K562 (cell line): ENCODE data around the gene DZIP1. TPM values are rescaled to one million over a fixed set of nuclear protein-coding genes. Genes with fewer than 3 reads are reported as not detected.

Experiments used
- ESRRB ChIP-seq: fragments of 250-450 bp; sonication (Bioruptor Pico); IDR thresholded peaks from 2 replicates; pipeline ENCODE4 v1.5.0; 2020; ENCODE audit warnings: mild to moderate bottlenecking, moderate library complexity, borderline replicate concordance
- FOXA1 ChIP-seq: fragments of 450-650 bp; IDR thresholded peaks from 2 replicates; pipeline ENCODE4 v1.6.1; 2016; ENCODE audit warnings: mild to moderate bottlenecking, borderline replicate concordance
- FOXJ2 ChIP-seq: fragments of 200-800 bp; sonication (Bioruptor generic); IDR thresholded peaks from 2 replicates; pipeline ENCODE4 v1.6.1; 2016; ENCODE audit warnings: missing genetic modification characterization, missing compliant biosample characterization
- KDM2B ChIP-seq: fragments of 250-450 bp; sonication (Bioruptor Pico); IDR thresholded peaks from 2 replicates; pipeline ENCODE4 v1.8.0; 2021; ENCODE audit warnings: mild to moderate bottlenecking, moderate library complexity
- MLLT1 ChIP-seq, 2 experiments: fragments of 450-650 bp; IDR thresholded peaks; 2 replicates each; pipeline ENCODE4 v1.6.1; 2016
- NCOA1 ChIP-seq: fragments of 450-650 bp; IDR thresholded peaks from 2 replicates; pipeline ENCODE4 v1.6.1; 2016; ENCODE audit warnings: low read depth
- PYGO2 ChIP-seq: fragments of 450-650 bp; IDR thresholded peaks from 2 replicates; pipeline ENCODE4 v1.6.1; 2016; ENCODE audit warnings: mild to moderate bottlenecking, missing genetic modification characterization, moderate library complexity, missing compliant biosample characterization
- SLC30A9 ChIP-seq: fragments of 250-450 bp; sonication (Bioruptor Pico); IDR thresholded peaks from 2 replicates; pipeline ENCODE4 v1.8.0; 2022; ENCODE audit warnings: mild to moderate bottlenecking, moderate library complexity
- STAG1 ChIP-seq: sonication (generic); formaldehyde crosslinking; IDR thresholded peaks from 2 replicates; pipeline ENCODE4 v1.5.0; 2020; ENCODE audit warnings: missing genetic modification reagents, borderline replicate concordance
- TAF7 ChIP-seq: fragments of 450-650 bp; IDR thresholded peaks from 2 replicates; pipeline ENCODE4 v1.6.1; 2016; ENCODE audit warnings: missing genetic modification characterization, missing compliant biosample characterization
- TAL1 ChIP-seq: fragments of 450-650 bp; IDR thresholded peaks from 2 replicates; pipeline ENCODE4 v1.6.1; 2016; ENCODE audit warnings: mild to moderate bottlenecking
- ZNF12 ChIP-seq: sonication (generic); formaldehyde crosslinking; IDR thresholded peaks from 2 replicates; pipeline ENCODE4 v1.4.0; 2020; ENCODE audit warnings: mild to moderate bottlenecking, missing genetic modification reagents
- ZNF699 ChIP-seq: fragments of 250-450 bp; sonication (Bioruptor Pico); IDR thresholded peaks from 2 replicates; pipeline ENCODE4 v1.8.0; 2021; ENCODE audit warnings: mild to moderate bottlenecking, moderate library complexity; ENCODE audit not compliant: insufficient replicate concordance
- ZNF75A ChIP-seq: fragments of 450-650 bp; formaldehyde crosslinking; IDR thresholded peaks from 2 replicates; pipeline ENCODE4 v1.4.0; 2020; ENCODE audit warnings: mild to moderate bottlenecking
- ZNF778 ChIP-seq: fragments of 450-650 bp; formaldehyde crosslinking; IDR thresholded peaks from 2 replicates; pipeline ENCODE4 v1.4.0; 2020; ENCODE audit warnings: mild to moderate bottlenecking, moderate library complexity
- polyA plus RNA-seq, 8 experiments: library from polyadenylated mRNA; depleted of rRNA in 4 of 8; stranded (reverse) in 5 of 8; unstranded in 3 of 8; fragments of >200 nt; fragmentation: Nextera tagmentation in 2 of 8; fragmentation: Illumina TruSeq in 1 of 8; extraction: Ambion mirVana in 2 of 8; extraction: Trizol in 1 of 8; gene quantifications; 2 replicates each; pipeline versions ENCODE4 v1.2.1 to v1.2.3, GENCODE V29; 2011 to 2014; ENCODE audit warnings: inconsistent platforms in 1 of 8, missing spikeins in 1 of 8
- total RNA-seq, 7 experiments: library from RNA; depleted of rRNA in 6 of 7; stranded (reverse); fragments of >200 nt in 6 of 7; fragmentation: Illumina TruSeq in 2 of 7; extraction: Trizol in 2 of 7; gene quantifications; 2 replicates each; pipeline versions ENCODE4 v1.2.1 to v1.2.3, GENCODE V29; 2011 to 2021; ENCODE audit warnings: low replicate concordance in 1 of 7
- TF ChIP-seq, protein P1 (sequence below), 2 experiments: fragments of 450-650 bp in 1 of 2; sonication (generic) in 1 of 2; formaldehyde crosslinking; conservative IDR thresholded peaks; 2 replicates each; pipeline versions ENCODE4 v1.4.0 to v1.8.1; 2020 to 2022; ENCODE audit warnings: mild to moderate bottlenecking in 1 of 2, missing genetic modification reagents in 1 of 2
- TF ChIP-seq, protein P2 (sequence below): fragments of 250-450 bp; sonication (Bioruptor Pico); IDR thresholded peaks from 2 replicates; pipeline ENCODE4 v1.4.0; 2020; ENCODE audit warnings: mild to moderate bottlenecking, moderate library complexity, borderline replicate concordance
- TF ChIP-seq, protein P3 (sequence below): sonication (generic); formaldehyde crosslinking; IDR thresholded peaks from 2 replicates; pipeline ENCODE4 v1.8.1; 2023; ENCODE audit warnings: mild to moderate bottlenecking, missing genetic modification reagents

Gene DZIP1
- total and polyA plus RNA-seq, 9 of the 15 experiments (the other 6 are each of a cell fraction or from before 2014, with no cell fraction given): 0.07 TPM; not detected in 8

- TF ChIP-seq ESRRB: no peak
- TF ChIP-seq KDM2B (CRISPR knock-in tag): no peak
- no peak for TF ChIP-seq STAG1 (CRISPR knock-in tag)
- no peak for TF ChIP-seq FOXJ2 (tag)
- TF ChIP-seq ZNF12 (CRISPR knock-in tag): no peak
- TF ChIP-seq, protein P1, sequence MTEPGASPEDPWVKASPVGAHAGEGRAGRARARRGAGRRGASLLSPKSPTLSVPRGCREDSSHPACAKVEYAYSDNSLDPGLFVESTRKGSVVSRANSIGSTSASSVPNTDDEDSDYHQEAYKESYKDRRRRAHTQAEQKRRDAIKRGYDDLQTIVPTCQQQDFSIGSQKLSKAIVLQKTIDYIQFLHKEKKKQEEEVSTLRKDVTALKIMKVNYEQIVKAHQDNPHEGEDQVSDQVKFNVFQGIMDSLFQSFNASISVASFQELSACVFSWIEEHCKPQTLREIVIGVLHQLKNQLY (CRISPR knock-in tag; conservative IDR thresholded peaks at IDR 0.05): no peak
- TF ChIP-seq TAF7 (tag): 0 out of 2 replicates have a peak, but pooled peaks have one; percentile 23
- no peak for TF ChIP-seq ZNF699 (CRISPR knock-in tag)
- no peak for TF ChIP-seq ZNF75A (CRISPR knock-in tag)
- no peak for TF ChIP-seq SLC30A9 (CRISPR knock-in tag)
- TF ChIP-seq ZNF778 (CRISPR knock-in tag): no peak
- TF ChIP-seq TAL1: no peak
- TF ChIP-seq PYGO2 (tag): no peak
- TF ChIP-seq NCOA1: no peak
- TF ChIP-seq MLLT1 (IDR thresholded peaks at IDR 0.05): no peak; a peak in 1 of 4 replicates
- TF ChIP-seq FOXA1: no peak
- TF ChIP-seq, protein P2, sequence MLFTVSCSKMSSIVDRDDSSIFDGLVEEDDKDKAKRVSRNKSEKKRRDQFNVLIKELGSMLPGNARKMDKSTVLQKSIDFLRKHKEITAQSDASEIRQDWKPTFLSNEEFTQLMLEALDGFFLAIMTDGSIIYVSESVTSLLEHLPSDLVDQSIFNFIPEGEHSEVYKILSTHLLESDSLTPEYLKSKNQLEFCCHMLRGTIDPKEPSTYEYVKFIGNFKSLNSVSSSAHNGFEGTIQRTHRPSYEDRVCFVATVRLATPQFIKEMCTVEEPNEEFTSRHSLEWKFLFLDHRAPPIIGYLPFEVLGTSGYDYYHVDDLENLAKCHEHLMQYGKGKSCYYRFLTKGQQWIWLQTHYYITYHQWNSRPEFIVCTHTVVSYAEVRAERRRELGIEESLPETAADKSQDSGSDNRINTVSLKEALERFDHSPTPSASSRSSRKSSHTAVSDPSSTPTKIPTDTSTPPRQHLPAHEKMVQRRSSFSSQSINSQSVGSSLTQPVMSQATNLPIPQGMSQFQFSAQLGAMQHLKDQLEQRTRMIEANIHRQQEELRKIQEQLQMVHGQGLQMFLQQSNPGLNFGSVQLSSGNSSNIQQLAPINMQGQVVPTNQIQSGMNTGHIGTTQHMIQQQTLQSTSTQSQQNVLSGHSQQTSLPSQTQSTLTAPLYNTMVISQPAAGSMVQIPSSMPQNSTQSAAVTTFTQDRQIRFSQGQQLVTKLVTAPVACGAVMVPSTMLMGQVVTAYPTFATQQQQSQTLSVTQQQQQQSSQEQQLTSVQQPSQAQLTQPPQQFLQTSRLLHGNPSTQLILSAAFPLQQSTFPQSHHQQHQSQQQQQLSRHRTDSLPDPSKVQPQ (CRISPR knock-in tag): no peak
- TF ChIP-seq, protein P3, sequence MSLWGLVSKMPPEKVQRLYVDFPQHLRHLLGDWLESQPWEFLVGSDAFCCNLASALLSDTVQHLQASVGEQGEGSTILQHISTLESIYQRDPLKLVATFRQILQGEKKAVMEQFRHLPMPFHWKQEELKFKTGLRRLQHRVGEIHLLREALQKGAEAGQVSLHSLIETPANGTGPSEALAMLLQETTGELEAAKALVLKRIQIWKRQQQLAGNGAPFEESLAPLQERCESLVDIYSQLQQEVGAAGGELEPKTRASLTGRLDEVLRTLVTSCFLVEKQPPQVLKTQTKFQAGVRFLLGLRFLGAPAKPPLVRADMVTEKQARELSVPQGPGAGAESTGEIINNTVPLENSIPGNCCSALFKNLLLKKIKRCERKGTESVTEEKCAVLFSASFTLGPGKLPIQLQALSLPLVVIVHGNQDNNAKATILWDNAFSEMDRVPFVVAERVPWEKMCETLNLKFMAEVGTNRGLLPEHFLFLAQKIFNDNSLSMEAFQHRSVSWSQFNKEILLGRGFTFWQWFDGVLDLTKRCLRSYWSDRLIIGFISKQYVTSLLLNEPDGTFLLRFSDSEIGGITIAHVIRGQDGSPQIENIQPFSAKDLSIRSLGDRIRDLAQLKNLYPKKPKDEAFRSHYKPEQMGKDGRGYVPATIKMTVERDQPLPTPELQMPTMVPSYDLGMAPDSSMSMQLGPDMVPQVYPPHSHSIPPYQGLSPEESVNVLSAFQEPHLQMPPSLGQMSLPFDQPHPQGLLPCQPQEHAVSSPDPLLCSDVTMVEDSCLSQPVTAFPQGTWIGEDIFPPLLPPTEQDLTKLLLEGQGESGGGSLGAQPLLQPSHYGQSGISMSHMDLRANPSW (CRISPR knock-in tag): no peak
Measured at GRCh38 chr13:95676762-95677563, 32.5 kb upstream of the DZIP1 start, which contains the start of gene DNAJC3 (continued).
